ENCODE measurements around the gene FBXO34.

The FBXO34 gene

GRCh38 chr14:55272387-55272786, 1.2 kb downstream of the FBXO34 start:
- no peak for DNase-seq (ENCODE audit: low read depth in 3 of 3, low spot score in 1 of 3)

GRCh38 chr14:55272922-55273321, 1.7 kb downstream of the FBXO34 start:
- DNase-seq (ENCODE audit: low read depth in 3 of 3, low spot score in 1 of 3), result no peak

GRCh38 chr14:55274146-55274545, 2.9 kb downstream of the FBXO34 start:
- DNase-seq (ENCODE audit: low read depth in 3 of 3, low spot score in 1 of 3), result no peak

GRCh38 chr14:55274751-55275150, 3.5 kb downstream of the FBXO34 start:
- no peak for DNase-seq (ENCODE audit: low read depth in 3 of 3, low spot score in 1 of 3)

GRCh38 chr14:55276736-55277135, 5.5 kb downstream of the FBXO34 start:
- DNase-seq (ENCODE audit: low read depth in 3 of 3, low spot score in 1 of 3), result no peak

- no peak for DNase-seq (ENCODE audit: low read depth in 3 of 3, low spot score in 1 of 3)
Observed at GRCh38 chr14:55277972-55278740, 6.9 kb downstream of the FBXO34 start.

GRCh38 chr14:55279384-55279783, 8.2 kb downstream of the FBXO34 start:
- DNase-seq (ENCODE audit: low read depth in 3 of 3, low spot score in 1 of 3), result no peak

GRCh38 chr14:55281316-55281839, 10.2 kb downstream of the FBXO34 start:
- no peak for DNase-seq (ENCODE audit: low read depth in 3 of 3, low spot score in 1 of 3)

- DNase-seq (ENCODE audit: low read depth in 3 of 3, low spot score in 1 of 3), result no peak
Observed at GRCh38 chr14:55285048-55285652, 13.9 kb downstream of the FBXO34 start.

GRCh38 chr14:55288439-55288838, 17.2 kb downstream of the FBXO34 start:
- no peak for DNase-seq (ENCODE audit: low read depth in 3 of 3, low spot score in 1 of 3)

GRCh38 chr14:55291480-55292081, 20.4 kb downstream of the FBXO34 start:
- no peak for DNase-seq (ENCODE audit: low read depth in 3 of 3, low spot score in 1 of 3)

- no peak for DNase-seq (ENCODE audit: low read depth in 3 of 3, low spot score in 1 of 3)
Observed at GRCh38 chr14:55294603-55295002, 23.4 kb downstream of the FBXO34 start.

GRCh38 chr14:55297611-55298499, 26.6 kb downstream of the FBXO34 start:
- no peak for DNase-seq (ENCODE audit: low read depth in 3 of 3, low spot score in 1 of 3)

GRCh38 chr14:55298500-55298822, 27.2 kb downstream of the FBXO34 start:
- no peak for DNase-seq (ENCODE audit: low read depth in 3 of 3, low spot score in 1 of 3)

- no peak for DNase-seq (ENCODE audit: low read depth in 3 of 3, low spot score in 1 of 3)
Observed at GRCh38 chr14:55301437-55302121, 30.4 kb downstream of the FBXO34 start.

GRCh38 chr14:55302367-55303124, 31.3 kb downstream of the FBXO34 start:
- DNase-seq (ENCODE audit: low read depth in 3 of 3, low spot score in 1 of 3), result no peak

- no peak for DNase-seq (ENCODE audit: low read depth in 3 of 3, low spot score in 1 of 3)
Observed at GRCh38 chr14:55303125-55303499, 31.9 kb downstream of the FBXO34 start.

- DNase-seq (ENCODE audit: low read depth in 3 of 3, low spot score in 1 of 3), result no peak
Observed at GRCh38 chr14:55303691-55304145, 32.5 kb downstream of the FBXO34 start.

- DNase-seq (ENCODE audit: low read depth in 3 of 3, low spot score in 1 of 3), result no peak
Observed at GRCh38 chr14:55306938-55307589, 35.8 kb downstream of the FBXO34 start.
